CD4-positive, alpha-beta memory T cell (primary cell): ENCODE results near the gene HNMT. TPM values are rescaled to one million over a fixed set of nuclear protein-coding genes. Genes with fewer than 3 reads are reported as not detected.

ENCODE experiments used
- CTCF ChIA-PET: fragments of 350-600 bp; sonication (Branson Sonifier 250); formaldehyde crosslinking; loops from one replicate; lab custom pipeline; 2021; ENCODE audit warnings: inconsistent platforms; ENCODE audit not compliant: partially characterized antibody; lab: Charles Lee
- POLR2A ChIA-PET: fragments of 350-600 bp; sonication (Branson Sonifier 250); formaldehyde crosslinking; loops from one replicate; lab custom pipeline; 2021; ENCODE audit not compliant: partially characterized antibody; lab: Charles Lee
- DNase-seq, 5 donors: peaks; one replicate each; pipeline versions ENCODE4 v3.0.0 to v3.0.0-alpha.2; 2020 to 2022; ENCODE audit warnings: mixed read lengths in 1 of 5
- H3K27ac ChIP-seq: one replicate; pipeline ENCODE4 v1.7.0; 2013; ENCODE audit warnings: low read depth, low read length
- H3K27me3 ChIP-seq: 2 replicates; pipeline ENCODE4 v1.7.0; 2013; ENCODE audit warnings: mild to moderate bottlenecking, low read length, moderate library complexity; ENCODE audit not compliant: insufficient read depth
- H3K36me3 ChIP-seq: 2 replicates; pipeline ENCODE4 v1.7.0; 2013; ENCODE audit warnings: mild to moderate bottlenecking, low read length, moderate library complexity; ENCODE audit not compliant: insufficient read depth
- H3K4me1 ChIP-seq: 2 replicates; pipeline ENCODE4 v1.7.0; 2013; ENCODE audit warnings: mild to moderate bottlenecking, low read length, moderate library complexity; ENCODE audit not compliant: insufficient read depth
- H3K4me3 ChIP-seq, 2 donors: one replicate each; pipeline ENCODE4 v1.7.0; 2013; ENCODE audit warnings: low read length in 2 of 2, mild to moderate bottlenecking in 1 of 2
- H3K9me3 ChIP-seq, 2 donors: one replicate each; pipeline ENCODE4 v1.7.0; 2013; ENCODE audit warnings: low read length in 2 of 2, control low read depth in 1 of 2; ENCODE audit not compliant: control insufficient read depth in 1 of 2
- H3K27ac Mint-ChIP-seq, 7 donors: one replicate each; pipeline ENCODE4 v1.8.0; 2020 to 2021; ENCODE audit warnings: mixed read lengths in 7 of 7, mild to moderate bottlenecking in 6 of 7, inconsistent platforms in 3 of 7, moderate library complexity in 3 of 7
- H3K27me3 Mint-ChIP-seq, 2 donors: one replicate each; pipeline ENCODE4 v1.8.0; 2020 to 2021; ENCODE audit warnings: mixed read lengths in 2 of 2
- H3K36me3 Mint-ChIP-seq, 2 donors: one replicate each; pipeline ENCODE4 v1.8.0; 2020 to 2021; ENCODE audit warnings: mixed read lengths in 2 of 2, inconsistent platforms in 1 of 2, mild to moderate bottlenecking in 1 of 2
- H3K4me1 Mint-ChIP-seq, 4 donors: one replicate each; pipeline ENCODE4 v1.8.0; 2020 to 2021; ENCODE audit warnings: mixed read lengths in 4 of 4, mild to moderate bottlenecking in 1 of 4
- H3K4me3 Mint-ChIP-seq, 8 donors: one replicate each; pipeline ENCODE4 v1.8.0; 2020 to 2021; ENCODE audit warnings: mixed read lengths in 8 of 8, mild to moderate bottlenecking in 7 of 8, moderate library complexity in 6 of 8, inconsistent platforms in 3 of 8
- H3K9me3 Mint-ChIP-seq, 8 donors: one replicate each; pipeline ENCODE4 v1.8.0; 2020 to 2021; ENCODE audit warnings: mixed read lengths in 8 of 8, mild to moderate bottlenecking in 5 of 8, inconsistent platforms in 3 of 8, moderate library complexity in 1 of 8
- intact Hi-C: fragments of 100-400 bp; cut with micrococcal nuclease; formaldehyde crosslinking; loops from one replicate; pipeline ENCODE4 v1.15.1; 2023
- polyA plus RNA-seq, 2 donors: library from polyadenylated mRNA; unstranded; fragments of 300-500 nt; fragmentation: Illumina TruSeq; gene quantifications; one replicate each; pipeline ENCODE4 v1.2.3, GENCODE V29; 2021
- total RNA-seq, 2 experiments: library from RNA; stranded (reverse); gene quantifications; one replicate each; pipeline ENCODE4 v1.2.3, GENCODE V29; 2021

HNMT gene
- total and polyA plus RNA-seq, 4 experiments from 2014 or later: 0.32 to 1.1 TPM; not detected in 2

DNA sequence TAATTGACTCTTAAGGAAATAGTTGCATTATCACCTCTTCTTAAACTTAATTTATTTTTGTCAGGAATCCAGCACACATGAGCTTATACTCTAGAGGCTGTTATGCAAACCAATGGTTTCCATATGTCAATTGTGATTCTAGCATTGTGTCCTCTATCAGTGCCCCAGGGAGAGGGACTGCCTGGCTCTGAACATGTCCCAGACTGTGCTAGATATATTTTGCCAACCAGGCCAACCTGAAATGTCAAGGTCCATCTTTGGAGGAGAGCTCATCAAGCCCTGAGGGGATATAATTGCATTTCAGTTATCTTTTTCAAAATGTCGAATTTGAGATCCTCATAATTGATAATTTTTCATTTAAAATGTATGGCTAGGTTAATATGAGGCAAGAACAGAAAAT lies 34.2 kb downstream of the HNMT start:
- ChIA-PET POLR2A (no interaction called here), CTCF (no interaction called here)
- Histone ChIP-seq H3K27me3 (no peaks in the 10 kb centered on the region), H3K4me1 (no peaks in the 10 kb centered on the region), H3K4me3 (no peak overlapping the region), H3K9me3 (no peaks in the 10 kb centered on the region), H3K36me3 (no peaks in the 10 kb centered on the region), H3K27ac (no peak overlapping the region)
- intact Hi-C loops: no loop called here
- Mint-ChIP-seq H3K9me3 (peaks cover 0 to 4% (median 3%) of the 10 kb centered on the region in 8 donors), H3K4me3 (no peak overlapping the region), H3K27me3 (no peaks in the 10 kb centered on the region), H3K27ac (no peak overlapping the region), H3K36me3 (no peaks in the 10 kb centered on the region), H3K4me1 (no peaks in the 10 kb centered on the region)
- DNase-seq: no peak

GRCh38 chr2:137999273-137999672 lies 35.0 kb downstream of the HNMT start:
- no peaks in the 10 kb centered on the region for H3K4me1 ChIP-seq
- H3K27ac ChIP-seq: no peak overlapping the region
- Mint-ChIP-seq H3K4me1 (no peaks in the 10 kb centered on the region), H3K27ac (no peak overlapping the region), H3K9me3 (peaks cover 0 to 5% (median 1%) of the 10 kb centered on the region in 8 donors), H3K27me3 (no peaks in the 10 kb centered on the region), H3K36me3 (no peaks in the 10 kb centered on the region), H3K4me3 (no peak overlapping the region)
- DNase-seq: no peak
- H3K9me3 ChIP-seq: no peaks in the 10 kb centered on the region
- no peak overlapping the region for H3K4me3 ChIP-seq
- no peaks in the 10 kb centered on the region for H3K36me3 ChIP-seq
- ChIA-PET POLR2A (no interaction called here), CTCF (no interaction called here)
- no peaks in the 10 kb centered on the region for H3K27me3 ChIP-seq
- intact Hi-C loops: no loop called here

GRCh38 chr2:138000009-138000408 lies 35.7 kb downstream of the HNMT start:
- Mint-ChIP-seq H3K27ac (no peak overlapping the region), H3K4me1 (no peaks in the 10 kb centered on the region)

DNA sequence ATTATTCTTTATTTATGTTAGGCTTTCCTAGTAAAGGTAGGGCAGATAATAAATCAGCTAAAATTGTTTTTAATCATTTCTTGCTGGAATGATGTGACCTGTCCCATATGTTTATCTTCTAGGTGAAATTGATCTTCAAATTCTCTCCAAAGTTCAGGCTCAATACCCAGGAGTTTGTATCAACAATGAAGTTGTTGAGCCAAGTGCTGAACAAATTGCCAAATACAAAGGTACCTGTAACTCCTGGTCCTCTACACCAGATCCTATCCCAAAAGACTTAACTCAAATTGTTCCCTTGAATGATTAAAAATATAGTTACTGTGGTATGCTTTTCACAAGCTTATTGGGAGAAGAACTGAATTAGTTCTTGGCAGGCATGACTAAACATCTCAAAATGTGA lies 36.5 kb downstream of the HNMT start:
- no peaks in the 10 kb centered on the region for H3K4me1 Mint-ChIP-seq
- H3K27ac Mint-ChIP-seq: no peak overlapping the region
- no peaks in the 10 kb centered on the region for H3K27me3 Mint-ChIP-seq
- DNase-seq: no peak
- Histone ChIP-seq H3K9me3 (no peaks in the 10 kb centered on the region), H3K4me1 (no peaks in the 10 kb centered on the region), H3K27ac (no peak overlapping the region), H3K4me3 (no peak overlapping the region), H3K36me3 (no peaks in the 10 kb centered on the region), H3K27me3 (no peaks in the 10 kb centered on the region)
- H3K9me3 Mint-ChIP-seq: peaks cover 0 to 5% (median 0%) of the 10 kb centered on the region in 8 donors
- CTCF ChIA-PET: no interaction called here
- intact Hi-C loops: no loop called here
- H3K36me3 Mint-ChIP-seq: no peaks in the 10 kb centered on the region
- POLR2A ChIA-PET: no interaction called here
- H3K4me3 Mint-ChIP-seq: no peak overlapping the region

More at GRCh38 chr2:138000009-138000408, 35.7 kb downstream of the HNMT start:
- H3K27me3 ChIP-seq: no peaks in the 10 kb centered on the region
- no peak overlapping the region for H3K4me3 ChIP-seq
- intact Hi-C loops: no loop called here
- no peaks in the 10 kb centered on the region for H3K36me3 Mint-ChIP-seq
- no peaks in the 10 kb centered on the region for H3K9me3 ChIP-seq
- no peak overlapping the region for H3K27ac ChIP-seq
- no peaks in the 10 kb centered on the region for H3K4me1 ChIP-seq
- H3K4me3 Mint-ChIP-seq: no peak overlapping the region
- POLR2A ChIA-PET: no interaction called here
- CTCF ChIA-PET: no interaction called here
- H3K36me3 ChIP-seq: no peaks in the 10 kb centered on the region
- no peak for DNase-seq
- peaks cover 0 to 5% (median 0%) of the 10 kb centered on the region in 8 donors for H3K9me3 Mint-ChIP-seq
- no peaks in the 10 kb centered on the region for H3K27me3 Mint-ChIP-seq

- intact Hi-C loops: no loop called here
- H3K36me3 ChIP-seq: no peaks in the 10 kb centered on the region
- no peak overlapping the region for H3K27ac Mint-ChIP-seq
- no peaks in the 10 kb centered on the region for H3K4me1 ChIP-seq
- no peaks in the 10 kb centered on the region for H3K27me3 ChIP-seq
- no peak overlapping the region for H3K27ac ChIP-seq
- peaks cover 0 to 1% of the 10 kb centered on the region in 2 donors for H3K27me3 Mint-ChIP-seq
- no peak overlapping the region for H3K4me3 Mint-ChIP-seq
- ChIA-PET CTCF (no interaction called here), POLR2A (no interaction called here)
- H3K9me3 Mint-ChIP-seq: peaks cover 0 to 5% (median 3%) of the 10 kb centered on the region in 8 donors
- H3K36me3 Mint-ChIP-seq: no peaks in the 10 kb centered on the region
- H3K9me3 ChIP-seq: no peaks in the 10 kb centered on the region
- H3K4me3 ChIP-seq: no peak overlapping the region
- H3K4me1 Mint-ChIP-seq: no peaks in the 10 kb centered on the region
- DNase-seq: no peak
Measured at GRCh38 chr2:138003411-138003810, 39.1 kb downstream of the HNMT start.

GRCh38 chr2:138007431-138007830 lies 43.2 kb downstream of the HNMT start:
- Mint-ChIP-seq H3K27me3 (peaks cover 0 to 1% of the 10 kb centered on the region in 2 donors), H3K4me1 (no peaks in the 10 kb centered on the region), H3K36me3 (no peaks in the 10 kb centered on the region), H3K4me3 (no peak overlapping the region), H3K27ac (no peak overlapping the region), H3K9me3 (peaks cover 0 to 5% (median 2%) of the 10 kb centered on the region in 8 donors)
- ChIA-PET CTCF (no interaction called here), POLR2A (no interaction called here)
- H3K36me3 ChIP-seq: no peaks in the 10 kb centered on the region
- no peak overlapping the region for H3K27ac ChIP-seq
- H3K27me3 ChIP-seq: no peaks in the 10 kb centered on the region
- H3K4me1 ChIP-seq: no peaks in the 10 kb centered on the region
- intact Hi-C loops: no loop called here
- DNase-seq: no peak
- H3K4me3 ChIP-seq: no peak overlapping the region
- H3K9me3 ChIP-seq: no peaks in the 10 kb centered on the region

GRCh38 chr2:138009622-138010021 lies 45.3 kb downstream of the HNMT start:
- CTCF ChIA-PET: no interaction called here

DNA sequence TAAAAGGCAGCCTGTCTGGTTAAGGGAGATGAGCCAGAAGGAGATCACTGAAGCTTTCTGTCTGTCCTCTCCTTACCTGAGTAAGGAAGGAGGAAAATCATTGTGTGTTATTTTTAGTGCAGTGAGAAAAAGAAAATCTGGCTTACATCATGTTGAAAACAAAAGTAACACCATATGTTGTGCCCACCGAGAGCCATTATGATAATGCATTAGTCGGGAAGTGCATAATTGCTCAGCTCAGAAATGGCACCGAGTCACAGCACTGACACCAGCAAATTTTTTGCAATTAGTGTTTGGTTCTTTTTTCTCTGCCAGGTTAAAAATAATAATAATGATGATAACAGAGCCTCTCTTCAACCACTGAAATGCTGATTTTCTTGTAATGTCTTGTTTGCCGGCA lies 46.6 kb downstream of the HNMT start:
- Mint-ChIP-seq H3K9me3 (peaks cover 0 to 5% (median 0%) of the 10 kb centered on the region in 8 donors), H3K27ac (no peak overlapping the region), H3K4me3 (no peak overlapping the region), H3K4me1 (no peaks in the 10 kb centered on the region), H3K36me3 (no peaks in the 10 kb centered on the region), H3K27me3 (peaks cover 0 to 1% of the 10 kb centered on the region in 2 donors)
- POLR2A ChIA-PET: no interaction called here
- CTCF ChIA-PET: no interaction called here
- Histone ChIP-seq H3K9me3 (no peaks in the 10 kb centered on the region), H3K36me3 (no peaks in the 10 kb centered on the region), H3K4me3 (no peak overlapping the region), H3K4me1 (no peaks in the 10 kb centered on the region), H3K27ac (no peak overlapping the region), H3K27me3 (no peaks in the 10 kb centered on the region)
- DNase-seq: no peak
- intact Hi-C loops: no loop called here

More at GRCh38 chr2:138009622-138010021, 45.3 kb downstream of the HNMT start:
- H3K9me3 Mint-ChIP-seq: peaks cover 0 to 5% (median 0%) of the 10 kb centered on the region in 8 donors
- H3K36me3 ChIP-seq: no peaks in the 10 kb centered on the region
- no peak for DNase-seq
- H3K4me3 ChIP-seq: no peak overlapping the region
- POLR2A ChIA-PET: no interaction called here
- H3K9me3 ChIP-seq: no peaks in the 10 kb centered on the region
- H3K27me3 Mint-ChIP-seq: peaks cover 0 to 1% of the 10 kb centered on the region in 2 donors
- intact Hi-C loops: no loop called here
- no peaks in the 10 kb centered on the region for H3K27me3 ChIP-seq
- H3K36me3 Mint-ChIP-seq: no peaks in the 10 kb centered on the region
- H3K4me3 Mint-ChIP-seq: no peak overlapping the region
- no peak overlapping the region for H3K27ac ChIP-seq
- no peaks in the 10 kb centered on the region for H3K4me1 ChIP-seq
- no peaks in the 10 kb centered on the region for H3K4me1 Mint-ChIP-seq
- no peak overlapping the region for H3K27ac Mint-ChIP-seq
